GM13977 (cell line): ENCODE data around the gene MESP1.

Experiments
- DNase-seq: peaks from one replicate; pipeline ENCODE4 v3.0.0; 2012; ENCODE audit warnings: low spot score
- CTCF ChIP-seq: IDR thresholded peaks from 2 replicates; pipeline ENCODE4 v1.5.1; 2012; ENCODE audit warnings: mild to moderate bottlenecking, control low read depth; ENCODE audit not compliant: insufficient read depth; ENCODE audit errors: extremely low read depth, missing control alignments
- in situ Hi-C: fragments of 300-500 bp; cut with MboI; formaldehyde crosslinking; loops from one replicate; pipeline ENCODE4 v1.12.0; 2022; ENCODE audit warnings: low sequenced_read_pairs, low pct_unique_long_range_greater_than_20kb, mixed read lengths, inconsistent platforms; ENCODE audit not compliant: unreplicated experiment

MESP1 gene

DNA sequence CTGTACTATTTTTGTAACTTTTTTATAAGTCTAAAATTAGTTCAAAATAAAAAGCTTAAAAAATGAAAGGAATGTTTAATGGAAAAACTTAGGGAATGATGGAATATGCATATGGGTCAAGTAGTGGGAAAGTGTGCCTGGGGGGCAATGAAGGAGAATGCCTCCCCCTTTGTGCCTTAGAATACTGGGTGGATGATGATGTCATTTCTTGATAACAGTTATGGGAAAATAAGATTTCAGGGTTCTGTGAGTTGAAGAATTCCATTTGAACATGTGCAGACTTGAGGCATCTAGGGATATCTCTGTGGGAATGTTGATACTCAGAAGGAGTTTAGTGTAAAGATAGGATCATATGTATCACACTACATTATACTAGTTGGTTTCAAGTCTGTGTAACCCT lies 46.6 kb downstream of the MESP1 start:
- no peak for TF ChIP-seq CTCF
- no peak for DNase-seq
- in situ Hi-C loops: no loop called here
